Measurements from ENCODE around the gene DEFB113.
"Not testable (repeated sequence)": the region's sequence is repeated elsewhere in the genome, so short reads cannot be mapped to it uniquely, and the experiment has no call there.

Gene DEFB113

DNA sequence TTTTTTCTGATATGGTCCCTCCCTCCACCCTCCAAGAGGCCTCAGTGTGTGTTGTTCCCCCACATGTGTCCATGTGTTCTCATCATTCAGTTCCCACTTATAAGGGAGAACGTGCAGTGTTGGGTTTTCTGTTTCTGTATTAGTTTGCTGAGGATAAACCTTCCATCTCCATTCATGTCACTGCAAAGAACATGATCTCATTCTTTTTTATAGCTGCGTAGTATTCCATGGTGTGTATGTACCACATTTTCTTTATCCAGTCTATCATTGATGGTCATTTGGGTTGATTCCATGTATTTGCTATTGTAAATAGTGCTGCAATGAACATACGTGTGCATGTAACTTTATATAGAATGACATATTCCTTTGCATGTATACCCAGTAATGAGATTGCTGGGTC is 25.4 kb downstream of the DEFB113 start:
- H3K9me3 ChIP-seq (ENCODE audit: control insufficient read depth in 2 of 2, low read length in 2 of 2); H3K4me3 ChIP-seq (ENCODE audit: low read length in 2 of 2); H3K4me1 ChIP-seq (ENCODE audit: control insufficient read depth in 2 of 2, insufficient read depth in 2 of 2, low read length in 2 of 2); H3K27me3 ChIP-seq (ENCODE audit: control insufficient read depth in 2 of 2, insufficient read depth in 2 of 2, low read length in 2 of 2); H3K27ac ChIP-seq (ENCODE audit: low read depth in 2 of 2, low read length in 2 of 2); H3K36me3 ChIP-seq (ENCODE audit: control insufficient read depth in 2 of 2, insufficient read depth in 2 of 2, low read length in 2 of 2); H3K9ac ChIP-seq (ENCODE audit: low read depth in 1 of 2, low read length in 2 of 2): not testable (repeated sequence)

DNA sequence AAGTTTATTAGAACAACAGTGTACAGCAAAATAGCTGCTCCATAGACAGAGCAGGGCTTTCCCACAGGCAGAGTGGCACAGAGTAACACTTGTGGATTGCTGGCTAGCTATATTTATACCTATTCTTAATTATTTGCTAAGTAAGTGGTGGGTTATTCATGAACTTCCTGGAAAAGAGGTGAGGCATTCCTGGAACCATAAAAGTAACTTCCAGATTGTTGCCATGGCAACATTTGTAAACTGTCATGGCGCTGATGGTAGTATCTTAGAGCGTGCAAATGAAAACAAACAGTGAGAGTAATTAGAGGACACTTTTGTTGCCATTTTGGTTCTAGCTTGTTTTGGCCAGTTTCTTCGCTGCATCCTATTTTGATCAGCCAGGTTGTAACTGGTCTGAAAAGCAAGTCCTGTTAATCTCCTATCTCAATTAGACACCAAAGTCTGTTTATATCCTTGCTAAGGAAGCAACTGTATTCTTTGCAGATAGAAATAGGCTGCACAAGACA is 29.4 kb downstream of the DEFB113 start:
- Histone ChIP-seq H3K4me3 (ENCODE audit: low read length in 2 of 2) (no peak overlapping the region), H3K27ac (ENCODE audit: low read depth in 2 of 2, low read length in 2 of 2) (no peak overlapping the region), H3K4me1 (ENCODE audit: control insufficient read depth in 2 of 2, insufficient read depth in 2 of 2, low read length in 2 of 2) (no peaks in the 10 kb centered on the region), H3K9me3 (ENCODE audit: control insufficient read depth in 2 of 2, low read length in 2 of 2) (no peaks in the 10 kb centered on the region), H3K27me3 (ENCODE audit: control insufficient read depth in 2 of 2, insufficient read depth in 2 of 2, low read length in 2 of 2) (no peaks in the 10 kb centered on the region), H3K9ac (ENCODE audit: low read depth in 1 of 2, low read length in 2 of 2) (no peak overlapping the region), H3K36me3 (ENCODE audit: control insufficient read depth in 2 of 2, insufficient read depth in 2 of 2, low read length in 2 of 2) (no peaks in the 10 kb centered on the region)

DNA sequence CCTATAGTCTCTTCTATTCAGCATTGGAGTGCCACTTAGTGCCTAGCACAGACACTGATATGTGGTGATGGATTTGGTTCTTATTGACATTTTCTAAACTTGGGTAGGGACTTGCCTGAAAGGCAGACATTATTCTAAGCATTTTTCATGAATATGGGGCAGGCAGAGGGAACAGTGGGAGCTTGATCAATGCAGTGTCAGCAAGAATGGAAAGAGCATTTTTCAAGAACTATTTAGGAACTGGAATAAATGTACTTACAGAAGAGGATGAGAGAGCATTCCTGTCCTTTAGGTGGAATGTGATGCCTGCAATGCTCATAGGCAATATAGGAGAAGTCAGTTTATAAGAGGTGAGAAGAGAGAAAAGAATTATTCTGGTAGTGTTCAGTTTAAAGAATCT is 31.6 kb downstream of the DEFB113 start:
- Histone ChIP-seq H3K27me3 (ENCODE audit: control insufficient read depth in 2 of 2, insufficient read depth in 2 of 2, low read length in 2 of 2) (no peaks in the 10 kb centered on the region), H3K9me3 (ENCODE audit: control insufficient read depth in 2 of 2, low read length in 2 of 2) (no peaks in the 10 kb centered on the region), H3K36me3 (ENCODE audit: control insufficient read depth in 2 of 2, insufficient read depth in 2 of 2, low read length in 2 of 2) (no peaks in the 10 kb centered on the region), H3K27ac (ENCODE audit: low read depth in 2 of 2, low read length in 2 of 2) (no peak overlapping the region), H3K9ac (ENCODE audit: low read depth in 1 of 2, low read length in 2 of 2) (no peak overlapping the region), H3K4me3 (ENCODE audit: low read length in 2 of 2) (no peak overlapping the region), H3K4me1 (ENCODE audit: control insufficient read depth in 2 of 2, insufficient read depth in 2 of 2, low read length in 2 of 2) (no peaks in the 10 kb centered on the region)

DNA sequence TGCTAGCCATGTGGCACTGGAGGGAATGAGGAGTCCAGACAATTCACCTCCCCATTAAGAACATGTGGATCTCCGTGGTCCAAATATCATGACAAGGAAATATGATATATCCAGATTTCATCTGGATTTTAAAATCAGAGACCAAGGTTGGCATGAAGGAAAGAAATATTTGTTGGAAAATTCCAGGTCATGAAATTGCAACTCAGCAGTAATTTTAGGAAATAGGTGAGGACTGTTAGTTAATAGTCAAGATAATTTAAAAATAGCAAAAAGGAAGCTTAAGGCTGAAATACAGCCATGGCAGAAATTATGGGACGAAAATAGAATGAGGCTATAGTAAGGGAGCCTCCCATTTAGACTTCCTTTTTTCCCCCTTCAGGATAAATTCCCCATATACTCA is 32.4 kb downstream of the DEFB113 start:
- H3K36me3 ChIP-seq (ENCODE audit: control insufficient read depth in 2 of 2, insufficient read depth in 2 of 2, low read length in 2 of 2), result no peaks in the 10 kb centered on the region
- H3K27me3 ChIP-seq (ENCODE audit: control insufficient read depth in 2 of 2, insufficient read depth in 2 of 2, low read length in 2 of 2), result no peaks in the 10 kb centered on the region
- H3K9me3 ChIP-seq (ENCODE audit: control insufficient read depth in 2 of 2, low read length in 2 of 2), result no peaks in the 10 kb centered on the region
- H3K9ac ChIP-seq (ENCODE audit: low read depth in 1 of 2, low read length in 2 of 2), result no peak overlapping the region
- no peak overlapping the region for H3K27ac ChIP-seq (ENCODE audit: low read depth in 2 of 2, low read length in 2 of 2)
- H3K4me1 ChIP-seq (ENCODE audit: control insufficient read depth in 2 of 2, insufficient read depth in 2 of 2, low read length in 2 of 2), result no peaks in the 10 kb centered on the region
- H3K4me3 ChIP-seq (ENCODE audit: low read length in 2 of 2), result no peak overlapping the region

DNA sequence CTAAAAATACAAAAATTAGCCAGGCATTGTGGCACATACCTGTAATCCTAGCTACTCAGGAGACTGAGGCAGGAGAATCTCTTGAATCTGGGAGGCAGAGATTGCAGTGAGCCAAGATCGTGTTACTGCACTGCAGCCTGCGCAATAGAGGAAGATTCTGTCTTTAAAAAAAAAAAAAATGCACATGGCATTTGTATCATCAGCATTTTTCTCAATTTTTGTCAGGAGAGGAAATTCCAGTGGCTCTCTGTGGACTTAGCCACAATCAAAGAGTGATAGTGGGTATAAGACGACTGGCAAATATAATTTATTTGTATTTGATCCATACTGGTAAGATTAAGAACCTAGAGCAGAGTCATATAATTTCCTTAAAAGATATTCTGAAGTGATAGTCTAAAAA is 34.0 kb downstream of the DEFB113 start:
- Histone ChIP-seq H3K27me3 (ENCODE audit: control insufficient read depth in 2 of 2, insufficient read depth in 2 of 2, low read length in 2 of 2) (no peaks in the 10 kb centered on the region), H3K9me3 (ENCODE audit: control insufficient read depth in 2 of 2, low read length in 2 of 2) (no peaks in the 10 kb centered on the region), H3K4me3 (ENCODE audit: low read length in 2 of 2) (no peak overlapping the region), H3K36me3 (ENCODE audit: control insufficient read depth in 2 of 2, insufficient read depth in 2 of 2, low read length in 2 of 2) (no peaks in the 10 kb centered on the region), H3K4me1 (ENCODE audit: control insufficient read depth in 2 of 2, insufficient read depth in 2 of 2, low read length in 2 of 2) (no peaks in the 10 kb centered on the region), H3K9ac (ENCODE audit: low read depth in 1 of 2, low read length in 2 of 2) (no peak overlapping the region), H3K27ac (ENCODE audit: low read depth in 2 of 2, low read length in 2 of 2) (no peak overlapping the region)

DNA sequence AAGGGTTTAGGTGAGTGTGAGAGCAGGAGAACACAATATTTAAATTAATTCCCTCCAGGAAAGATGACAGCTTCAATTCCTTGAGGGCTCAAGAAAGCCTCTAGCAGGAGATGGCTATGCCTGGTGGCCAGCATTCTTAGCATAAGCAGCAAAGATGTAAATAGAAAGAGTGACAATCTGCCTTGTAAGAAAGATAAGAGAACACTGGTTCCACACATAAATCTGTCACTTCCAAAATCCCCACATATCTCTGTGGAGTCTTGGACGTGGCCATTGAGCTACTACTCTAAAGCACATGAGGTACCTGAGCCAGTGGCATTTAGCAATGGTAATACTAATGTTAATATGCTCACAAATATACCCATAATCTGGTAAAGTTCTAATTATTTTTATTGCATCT is 34.7 kb downstream of the DEFB113 start:
- Histone ChIP-seq H3K4me3 (ENCODE audit: low read length in 2 of 2) (no peak overlapping the region), H3K27me3 (ENCODE audit: control insufficient read depth in 2 of 2, insufficient read depth in 2 of 2, low read length in 2 of 2) (no peaks in the 10 kb centered on the region), H3K27ac (ENCODE audit: low read depth in 2 of 2, low read length in 2 of 2) (no peak overlapping the region), H3K9ac (ENCODE audit: low read depth in 1 of 2, low read length in 2 of 2) (no peak overlapping the region), H3K9me3 (ENCODE audit: control insufficient read depth in 2 of 2, low read length in 2 of 2) (no peaks in the 10 kb centered on the region), H3K4me1 (ENCODE audit: control insufficient read depth in 2 of 2, insufficient read depth in 2 of 2, low read length in 2 of 2) (no peaks in the 10 kb centered on the region), H3K36me3 (ENCODE audit: control insufficient read depth in 2 of 2, insufficient read depth in 2 of 2, low read length in 2 of 2) (no peaks in the 10 kb centered on the region)

DNA sequence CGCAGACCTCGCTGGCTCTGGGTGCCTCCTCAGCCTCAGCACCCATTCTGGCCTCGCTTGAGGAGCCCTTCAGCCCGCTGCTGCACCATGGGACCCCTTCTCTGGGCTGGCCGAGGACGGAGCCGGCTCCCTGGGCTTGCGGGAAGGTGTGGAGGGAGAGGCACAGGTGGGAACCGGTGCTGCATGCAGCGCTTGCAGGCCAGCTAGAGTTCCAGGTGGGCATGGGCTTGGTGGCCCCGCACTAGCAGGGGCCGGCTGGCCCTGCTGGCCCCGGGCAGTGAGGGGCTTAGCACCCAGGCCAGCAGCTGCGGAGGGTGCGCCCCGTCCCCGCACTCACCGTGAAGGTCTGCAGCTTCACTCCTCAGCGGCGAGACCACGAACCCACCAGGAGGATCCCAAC is 35.9 kb downstream of the DEFB113 start:
- Histone ChIP-seq H3K36me3 (ENCODE audit: control insufficient read depth in 2 of 2, insufficient read depth in 2 of 2, low read length in 2 of 2) (no peaks in the 10 kb centered on the region), H3K27ac (ENCODE audit: low read depth in 2 of 2, low read length in 2 of 2) (no peak overlapping the region), H3K9ac (ENCODE audit: low read depth in 1 of 2, low read length in 2 of 2) (no peak overlapping the region), H3K4me3 (ENCODE audit: low read length in 2 of 2) (no peak overlapping the region), H3K9me3 (ENCODE audit: control insufficient read depth in 2 of 2, low read length in 2 of 2) (no peaks in the 10 kb centered on the region), H3K4me1 (ENCODE audit: control insufficient read depth in 2 of 2, insufficient read depth in 2 of 2, low read length in 2 of 2) (no peaks in the 10 kb centered on the region), H3K27me3 (ENCODE audit: control insufficient read depth in 2 of 2, insufficient read depth in 2 of 2, low read length in 2 of 2) (no peaks in the 10 kb centered on the region)

DNA sequence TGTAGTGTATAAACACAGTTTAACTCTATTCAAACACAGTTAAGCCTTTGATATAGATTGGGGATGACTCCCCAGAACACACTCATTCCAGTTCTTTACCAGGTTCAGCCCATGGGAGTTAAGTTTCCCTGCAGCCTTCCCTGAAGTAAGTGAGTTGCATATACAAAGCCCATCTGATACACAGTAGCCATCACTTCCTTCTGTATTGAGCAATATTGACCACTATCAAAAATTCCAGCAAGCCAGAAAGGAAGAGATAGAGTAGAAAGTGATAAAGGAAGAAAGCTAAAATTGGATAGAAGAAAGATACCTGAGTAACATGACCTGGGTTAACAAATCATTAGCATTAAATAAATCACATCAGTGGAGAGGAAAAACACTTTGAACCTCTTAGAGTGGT is 40.1 kb downstream of the DEFB113 start:
- H3K36me3 ChIP-seq (ENCODE audit: control insufficient read depth in 2 of 2, insufficient read depth in 2 of 2, low read length in 2 of 2), result no peaks in the 10 kb centered on the region
- H3K4me3 ChIP-seq (ENCODE audit: low read length in 2 of 2), result no peak overlapping the region
- no peaks in the 10 kb centered on the region for H3K27me3 ChIP-seq (ENCODE audit: control insufficient read depth in 2 of 2, insufficient read depth in 2 of 2, low read length in 2 of 2)
- H3K4me1 ChIP-seq (ENCODE audit: control insufficient read depth in 2 of 2, insufficient read depth in 2 of 2, low read length in 2 of 2), result no peaks in the 10 kb centered on the region
- no peaks in the 10 kb centered on the region for H3K9me3 ChIP-seq (ENCODE audit: control insufficient read depth in 2 of 2, low read length in 2 of 2)
- H3K27ac ChIP-seq (ENCODE audit: low read depth in 2 of 2, low read length in 2 of 2), result no peak overlapping the region
- H3K9ac ChIP-seq (ENCODE audit: low read depth in 1 of 2, low read length in 2 of 2), result no peak overlapping the region

DNA sequence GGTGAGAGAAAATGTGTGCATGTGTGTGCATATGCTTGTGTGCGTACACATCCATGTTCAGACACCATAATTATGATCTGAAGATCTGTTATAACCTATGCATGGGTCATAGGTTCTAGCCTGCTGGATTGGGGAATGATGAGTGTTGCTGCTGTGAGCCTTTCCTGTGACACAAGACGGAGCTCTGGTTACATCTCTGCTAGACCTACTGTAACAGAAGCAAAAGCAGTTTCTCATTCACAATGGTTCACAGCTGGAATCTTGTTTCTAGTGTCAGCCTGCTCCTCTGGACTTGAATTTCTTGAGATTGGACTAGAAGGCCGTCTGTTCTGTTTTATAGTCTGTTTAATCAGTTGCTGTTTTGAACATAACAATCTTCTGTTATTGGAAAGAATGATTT is 45.6 kb downstream of the DEFB113 start:
- Histone ChIP-seq H3K36me3 (ENCODE audit: control insufficient read depth in 2 of 2, insufficient read depth in 2 of 2, low read length in 2 of 2) (no peaks in the 10 kb centered on the region), H3K4me1 (ENCODE audit: control insufficient read depth in 2 of 2, insufficient read depth in 2 of 2, low read length in 2 of 2) (no peaks in the 10 kb centered on the region), H3K9ac (ENCODE audit: low read depth in 1 of 2, low read length in 2 of 2) (no peak overlapping the region), H3K9me3 (ENCODE audit: control insufficient read depth in 2 of 2, low read length in 2 of 2) (no peaks in the 10 kb centered on the region), H3K4me3 (ENCODE audit: low read length in 2 of 2) (no peak overlapping the region), H3K27me3 (ENCODE audit: control insufficient read depth in 2 of 2, insufficient read depth in 2 of 2, low read length in 2 of 2) (no peaks in the 10 kb centered on the region), H3K27ac (ENCODE audit: low read depth in 2 of 2, low read length in 2 of 2) (no peak overlapping the region)

DNA sequence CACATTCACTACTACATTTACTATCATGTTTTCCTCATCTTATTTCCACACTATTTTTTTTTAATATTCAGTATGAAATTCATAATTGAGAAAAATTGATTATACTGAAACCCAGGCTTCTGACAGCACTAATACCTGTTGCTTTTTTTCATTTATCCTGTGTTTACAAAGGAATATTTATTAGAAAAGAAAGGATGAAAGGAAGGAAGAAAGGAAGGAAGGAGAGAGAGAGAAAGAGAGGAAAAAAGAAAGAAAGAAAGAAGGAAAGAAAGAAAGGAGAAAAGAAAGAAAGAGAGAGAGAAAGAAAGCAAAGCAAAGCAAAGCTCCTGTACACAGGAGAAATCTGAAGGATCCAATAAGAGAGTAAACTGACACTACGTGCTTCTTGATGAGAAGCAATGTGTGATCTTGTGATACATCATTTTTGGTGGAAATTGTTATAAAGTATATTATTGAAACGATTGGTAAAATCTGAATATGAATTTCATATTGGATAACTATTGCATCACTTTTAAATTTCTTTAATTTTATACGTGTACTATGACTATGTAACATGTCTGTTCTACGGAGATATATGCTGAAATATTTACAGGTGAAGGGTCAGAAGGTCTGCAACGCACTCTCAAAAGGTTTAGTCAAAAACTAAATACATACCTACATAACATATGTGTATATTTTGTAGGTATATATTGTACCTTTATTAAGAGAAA is 49.3 kb downstream of the DEFB113 start:
- H3K4me1 ChIP-seq (ENCODE audit: control insufficient read depth in 2 of 2, insufficient read depth in 2 of 2, low read length in 2 of 2), result no peaks in the 10 kb centered on the region
- no peaks in the 10 kb centered on the region for H3K27me3 ChIP-seq (ENCODE audit: control insufficient read depth in 2 of 2, insufficient read depth in 2 of 2, low read length in 2 of 2)
- H3K36me3 ChIP-seq (ENCODE audit: control insufficient read depth in 2 of 2, insufficient read depth in 2 of 2, low read length in 2 of 2), result no peaks in the 10 kb centered on the region
- H3K27ac ChIP-seq (ENCODE audit: low read depth in 2 of 2, low read length in 2 of 2), result no peak overlapping the region
- no peak overlapping the region for H3K9ac ChIP-seq (ENCODE audit: low read depth in 1 of 2, low read length in 2 of 2)
- H3K9me3 ChIP-seq (ENCODE audit: control insufficient read depth in 2 of 2, low read length in 2 of 2), result no peaks in the 10 kb centered on the region
- H3K4me3 ChIP-seq (ENCODE audit: low read length in 2 of 2), result no peak overlapping the region

DNA sequence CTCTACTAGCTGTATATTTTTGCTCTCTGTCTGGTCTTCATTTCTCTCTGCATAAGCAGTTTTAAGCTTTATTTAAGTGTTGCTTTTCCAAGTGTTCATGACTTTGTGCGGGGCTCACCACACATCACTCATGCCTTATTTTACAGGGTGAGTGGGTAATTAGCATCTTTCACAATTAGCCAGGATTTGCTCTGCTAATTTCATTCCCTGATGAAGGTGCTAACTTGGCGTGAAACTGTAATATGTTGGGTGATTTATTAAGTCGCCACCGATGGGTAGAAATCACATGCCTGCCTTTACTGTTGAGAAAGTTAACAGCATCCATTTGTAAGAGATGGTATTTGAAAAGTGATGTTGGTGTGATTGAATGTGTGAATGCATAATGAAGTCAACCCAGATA is 50.2 kb downstream of the DEFB113 start:
- no peak overlapping the region for H3K9ac ChIP-seq (ENCODE audit: low read depth in 1 of 2, low read length in 2 of 2)
- no peak overlapping the region for H3K27ac ChIP-seq (ENCODE audit: low read depth in 2 of 2, low read length in 2 of 2)
- no peaks in the 10 kb centered on the region for H3K9me3 ChIP-seq (ENCODE audit: control insufficient read depth in 2 of 2, low read length in 2 of 2)
- no peaks in the 10 kb centered on the region for H3K36me3 ChIP-seq (ENCODE audit: control insufficient read depth in 2 of 2, insufficient read depth in 2 of 2, low read length in 2 of 2)
- no peaks in the 10 kb centered on the region for H3K27me3 ChIP-seq (ENCODE audit: control insufficient read depth in 2 of 2, insufficient read depth in 2 of 2, low read length in 2 of 2)
- H3K4me1 ChIP-seq (ENCODE audit: control insufficient read depth in 2 of 2, insufficient read depth in 2 of 2, low read length in 2 of 2), result no peaks in the 10 kb centered on the region
- no peak overlapping the region for H3K4me3 ChIP-seq (ENCODE audit: low read length in 2 of 2)

Data from mucosa of rectum (tissue), 2 donors.